ENCODE data around the gene INHBB.

The INHBB gene

DNA sequence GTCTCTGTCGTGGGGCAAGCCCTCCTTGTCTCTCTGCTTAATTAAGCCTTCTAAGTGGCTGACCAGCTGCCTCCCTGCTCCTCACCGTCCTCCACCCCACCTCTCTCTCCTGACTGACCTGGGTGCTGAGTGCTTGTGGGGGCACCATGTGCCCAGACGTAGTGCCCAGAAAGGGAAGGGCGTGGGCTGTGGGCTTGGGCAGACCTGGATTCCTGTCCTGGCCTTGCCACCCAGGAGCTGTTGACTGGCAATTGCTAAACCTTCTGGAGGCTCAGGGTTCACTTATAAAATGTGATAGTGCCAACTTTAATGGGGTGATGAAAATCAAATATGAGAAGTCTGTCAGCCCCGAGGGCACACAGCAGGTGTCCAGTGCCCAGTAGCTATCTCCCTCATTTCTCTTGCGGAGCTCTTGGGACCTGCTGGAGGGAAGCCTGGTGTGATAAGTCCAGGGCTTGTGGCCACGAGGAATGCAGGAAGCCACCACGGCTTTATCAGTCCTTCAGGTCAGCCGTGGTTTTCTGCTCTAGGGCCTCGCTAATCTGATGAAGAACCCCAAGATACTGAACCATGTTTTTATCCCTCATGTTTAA is 22.0 kb upstream of the INHBB start:
- no peak overlapping the region for H3K27ac ChIP-seq (replicated peaks)
- H3K27me3 ChIP-seq (ENCODE audit: insufficient read depth, poor library complexity, severe bottlenecking): no peaks in the 10 kb centered on the region
- no peak for DNase-seq (ENCODE audit: low read depth in 1 of 2, low spot score in 1 of 2)
- H3K4me3 ChIP-seq (replicated peaks; ENCODE audit: insufficient read depth, low read length): no peak overlapping the region
- TF ChIP-seq, protein P1, sequence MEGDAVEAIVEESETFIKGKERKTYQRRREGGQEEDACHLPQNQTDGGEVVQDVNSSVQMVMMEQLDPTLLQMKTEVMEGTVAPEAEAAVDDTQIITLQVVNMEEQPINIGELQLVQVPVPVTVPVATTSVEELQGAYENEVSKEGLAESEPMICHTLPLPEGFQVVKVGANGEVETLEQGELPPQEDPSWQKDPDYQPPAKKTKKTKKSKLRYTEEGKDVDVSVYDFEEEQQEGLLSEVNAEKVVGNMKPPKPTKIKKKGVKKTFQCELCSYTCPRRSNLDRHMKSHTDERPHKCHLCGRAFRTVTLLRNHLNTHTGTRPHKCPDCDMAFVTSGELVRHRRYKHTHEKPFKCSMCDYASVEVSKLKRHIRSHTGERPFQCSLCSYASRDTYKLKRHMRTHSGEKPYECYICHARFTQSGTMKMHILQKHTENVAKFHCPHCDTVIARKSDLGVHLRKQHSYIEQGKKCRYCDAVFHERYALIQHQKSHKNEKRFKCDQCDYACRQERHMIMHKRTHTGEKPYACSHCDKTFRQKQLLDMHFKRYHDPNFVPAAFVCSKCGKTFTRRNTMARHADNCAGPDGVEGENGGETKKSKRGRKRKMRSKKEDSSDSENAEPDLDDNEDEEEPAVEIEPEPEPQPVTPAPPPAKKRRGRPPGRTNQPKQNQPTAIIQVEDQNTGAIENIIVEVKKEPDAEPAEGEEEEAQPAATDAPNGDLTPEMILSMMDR (IDR thresholded peaks at IDR 0.05; ENCODE audit: insufficient read depth, low read length): no peak
- no peak for TF ChIP-seq REST (IDR thresholded peaks at IDR 0.05; ENCODE audit: insufficient replicate concordance, low read depth)
- TF ChIP-seq POLR2AphosphoS5 (IDR thresholded peaks at IDR 0.05; ENCODE audit: low read depth): no peak
- TF ChIP-seq GABPA (IDR thresholded peaks at IDR 0.05; ENCODE audit: low read depth): no peak
- no peak for TF ChIP-seq SPI1 (IDR thresholded peaks at IDR 0.05; ENCODE audit: borderline replicate concordance, low read depth)

DNA sequence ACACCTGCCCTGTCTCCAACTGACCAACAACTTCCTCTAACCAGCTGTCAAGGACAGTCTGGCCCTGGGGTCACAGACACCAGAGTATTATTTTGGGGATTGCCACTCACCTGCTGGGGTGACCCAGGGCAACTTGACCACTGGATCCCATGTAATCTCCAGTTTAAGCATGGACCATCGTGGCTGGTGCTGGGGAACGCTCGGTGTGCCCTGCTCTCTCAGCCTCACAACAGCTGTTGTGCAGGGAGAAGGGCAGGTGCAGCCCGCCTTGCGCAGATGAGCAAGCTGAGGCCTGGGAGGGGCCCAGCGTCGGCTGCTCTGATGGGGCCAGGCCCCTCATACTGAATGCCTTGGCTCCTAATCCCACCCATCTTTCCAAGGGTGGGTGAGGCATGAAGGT is 21.0 kb upstream of the INHBB start:
- TF ChIP-seq REST (IDR thresholded peaks at IDR 0.05; ENCODE audit: insufficient replicate concordance, low read depth): no peak
- no peak for TF ChIP-seq POLR2AphosphoS5 (IDR thresholded peaks at IDR 0.05; ENCODE audit: low read depth)
- TF ChIP-seq, protein P1 (IDR thresholded peaks at IDR 0.05; ENCODE audit: insufficient read depth, low read length): no peak
- TF ChIP-seq SPI1 (IDR thresholded peaks at IDR 0.05; ENCODE audit: borderline replicate concordance, low read depth): no peak
- no peak for TF ChIP-seq GABPA (IDR thresholded peaks at IDR 0.05; ENCODE audit: low read depth)
- H3K27ac ChIP-seq (replicated peaks): no peak overlapping the region
- H3K4me3 ChIP-seq (replicated peaks; ENCODE audit: insufficient read depth, low read length): no peak overlapping the region
- no peak for DNase-seq (ENCODE audit: low read depth in 1 of 2, low spot score in 1 of 2)
- no peaks in the 10 kb centered on the region for H3K27me3 ChIP-seq (ENCODE audit: insufficient read depth, poor library complexity, severe bottlenecking)

- H3K4me3 ChIP-seq (replicated peaks; ENCODE audit: insufficient read depth, low read length): no peak overlapping the region
- TF ChIP-seq, protein P1 (IDR thresholded peaks at IDR 0.05; ENCODE audit: insufficient read depth, low read length): no peak
- TF ChIP-seq GABPA (IDR thresholded peaks at IDR 0.05; ENCODE audit: low read depth) (no peak), REST (IDR thresholded peaks at IDR 0.05; ENCODE audit: insufficient replicate concordance, low read depth) (no peak), SPI1 (IDR thresholded peaks at IDR 0.05; ENCODE audit: borderline replicate concordance, low read depth) (no peak), POLR2AphosphoS5 (IDR thresholded peaks at IDR 0.05; ENCODE audit: low read depth) (no peak)
- H3K27ac ChIP-seq (replicated peaks): no peak overlapping the region
- no peaks in the 10 kb centered on the region for H3K27me3 ChIP-seq (ENCODE audit: insufficient read depth, poor library complexity, severe bottlenecking)
- DNase-seq (ENCODE audit: low read depth in 1 of 2, low spot score in 1 of 2): no peak
Measured at GRCh38 chr2:120326066-120326465, 19.9 kb upstream of the INHBB start.
